Measurements from ENCODE around the gene OR4D10.

DNA sequence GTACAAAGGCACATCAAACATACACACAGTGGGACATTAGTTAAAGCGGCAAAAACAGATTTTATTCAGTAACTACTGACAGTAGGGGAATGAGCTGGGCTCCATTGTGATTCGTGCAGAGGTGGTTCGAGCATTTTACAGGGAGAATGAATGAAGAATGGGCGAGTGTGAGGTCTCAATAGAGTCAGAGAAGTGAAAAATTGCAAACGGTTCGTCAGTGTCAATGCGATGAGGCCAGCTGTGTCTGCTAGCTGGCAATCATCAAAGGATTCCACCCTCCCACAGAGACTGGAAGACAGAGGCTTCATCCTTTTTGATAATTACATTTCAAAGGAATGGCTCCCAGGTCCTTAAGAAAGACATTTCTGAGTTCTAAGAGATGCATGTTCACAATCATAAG, 55.6 kb downstream of the OR4D10 start:
- TF ChIP-seq, protein P1, sequence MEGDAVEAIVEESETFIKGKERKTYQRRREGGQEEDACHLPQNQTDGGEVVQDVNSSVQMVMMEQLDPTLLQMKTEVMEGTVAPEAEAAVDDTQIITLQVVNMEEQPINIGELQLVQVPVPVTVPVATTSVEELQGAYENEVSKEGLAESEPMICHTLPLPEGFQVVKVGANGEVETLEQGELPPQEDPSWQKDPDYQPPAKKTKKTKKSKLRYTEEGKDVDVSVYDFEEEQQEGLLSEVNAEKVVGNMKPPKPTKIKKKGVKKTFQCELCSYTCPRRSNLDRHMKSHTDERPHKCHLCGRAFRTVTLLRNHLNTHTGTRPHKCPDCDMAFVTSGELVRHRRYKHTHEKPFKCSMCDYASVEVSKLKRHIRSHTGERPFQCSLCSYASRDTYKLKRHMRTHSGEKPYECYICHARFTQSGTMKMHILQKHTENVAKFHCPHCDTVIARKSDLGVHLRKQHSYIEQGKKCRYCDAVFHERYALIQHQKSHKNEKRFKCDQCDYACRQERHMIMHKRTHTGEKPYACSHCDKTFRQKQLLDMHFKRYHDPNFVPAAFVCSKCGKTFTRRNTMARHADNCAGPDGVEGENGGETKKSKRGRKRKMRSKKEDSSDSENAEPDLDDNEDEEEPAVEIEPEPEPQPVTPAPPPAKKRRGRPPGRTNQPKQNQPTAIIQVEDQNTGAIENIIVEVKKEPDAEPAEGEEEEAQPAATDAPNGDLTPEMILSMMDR (IDR thresholded peaks at IDR 0.05) = no peak
- TF ChIP-seq POLR2A (IDR thresholded peaks at IDR 0.05) (no peak), EP300 (IDR thresholded peaks at IDR 0.05) (no peak)
